Activated CD8-positive, alpha-beta memory T cell treated with anti-CD3 and anti-CD28 coated beads, Interleukin-2, amount 10 ng/mL, durations not matched to agents 7 days and 5 days (primary cell): Measurements from ENCODE around the gene CHD6. TPM values are rescaled to one million over a fixed set of nuclear protein-coding genes. Genes with fewer than 3 reads are reported as not detected.

Experiments used
- ATAC-seq: fragments of 150-1000 bp; cut with Tn5 transposase; one replicate; pipeline ENCODE4 v1.10.0; 2021; ENCODE audit warnings: moderate library complexity
- CTCF ChIA-PET: fragments of 350-600 bp; sonication (Branson Sonifier 250); formaldehyde crosslinking; loops from one replicate; lab custom pipeline; 2021; ENCODE audit warnings: antibody characterized with exemption; lab: Charles Lee
- DNase-seq: peaks from one replicate; pipeline ENCODE4 v3.0.0-alpha.2; 2020
- H3K27ac Mint-ChIP-seq: one replicate; pipeline ENCODE4 v1.8.0; 2021; ENCODE audit warnings: mild to moderate bottlenecking, mixed read lengths
- H3K27me3 Mint-ChIP-seq: one replicate; pipeline ENCODE4 v1.8.0; 2021; ENCODE audit warnings: mixed read lengths
- H3K36me3 Mint-ChIP-seq: one replicate; pipeline ENCODE4 v1.8.0; 2021; ENCODE audit warnings: mild to moderate bottlenecking, mixed read lengths
- H3K4me1 Mint-ChIP-seq: one replicate; pipeline ENCODE4 v1.8.0; 2021; ENCODE audit warnings: mixed read lengths
- H3K4me3 Mint-ChIP-seq: one replicate; pipeline ENCODE4 v1.8.0; 2021; ENCODE audit warnings: mild to moderate bottlenecking, moderate library complexity, mixed read lengths
- H3K9me3 Mint-ChIP-seq: one replicate; pipeline ENCODE4 v1.8.0; 2022; ENCODE audit warnings: low read depth, mixed read lengths
- total RNA-seq, 2 experiments: library from RNA; stranded (reverse); gene quantifications; one replicate each; pipeline ENCODE4 v1.2.3, GENCODE V29; 2021

Gene CHD6
- total RNA-seq, 2 experiments from 2014 or later = 32.2 to 33.5 TPM

- Mint-ChIP-seq H3K4me1 (peaks cover 18% of the 10 kb centered on the region), H3K36me3 (peaks cover 25% of the 10 kb centered on the region), H3K9me3 (no peaks in the 10 kb centered on the region), H3K4me3 (no peak overlapping the region), H3K27ac (no peak overlapping the region), H3K27me3 (no peaks in the 10 kb centered on the region)
- CTCF ChIA-PET = no interaction called here
- ATAC-seq (no peak), DNase-seq (no peak)
Measured at GRCh38 chr20:41440882-41441281, 177.3 kb downstream of the CHD6 start.

- no peak overlapping the region for H3K27ac Mint-ChIP-seq
- H3K4me3 Mint-ChIP-seq = no peak overlapping the region
- ATAC-seq (no peak), DNase-seq (no peak)
- H3K9me3 Mint-ChIP-seq = no peaks in the 10 kb centered on the region
- H3K27me3 Mint-ChIP-seq = no peaks in the 10 kb centered on the region
- peaks cover 26% of the 10 kb centered on the region for H3K4me1 Mint-ChIP-seq
- H3K36me3 Mint-ChIP-seq = peaks cover 48% of the 10 kb centered on the region
- CTCF ChIA-PET = no interaction called here
Measured at GRCh38 chr20:41437836-41438235, 180.3 kb downstream of the CHD6 start.

DNA sequence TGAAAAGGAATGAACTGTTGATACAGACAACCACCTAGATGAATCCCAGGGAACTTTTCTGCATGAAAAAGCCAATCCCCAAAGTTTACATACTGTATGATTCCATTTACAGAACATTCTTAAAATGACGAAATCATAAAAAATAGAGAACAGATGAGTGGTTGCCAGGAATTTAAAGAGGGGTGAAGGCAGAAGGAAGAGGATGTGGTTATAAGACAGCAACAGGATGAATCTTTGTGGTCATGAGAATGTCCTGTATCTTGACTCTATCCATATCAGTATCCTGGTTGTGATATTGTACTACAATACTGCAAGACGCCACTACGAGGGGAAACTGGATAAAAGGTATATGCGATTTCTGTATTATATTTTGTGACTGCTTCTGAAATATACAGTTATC, 181.5 kb downstream of the CHD6 start:
- no peak for DNase-seq
- Mint-ChIP-seq H3K27me3 (no peaks in the 10 kb centered on the region), H3K4me3 (no peak overlapping the region), H3K27ac (peak overlapping the region; percentile 66), H3K4me1 (peaks cover 32% of the 10 kb centered on the region), H3K36me3 (peaks cover 52% of the 10 kb centered on the region), H3K9me3 (no peaks in the 10 kb centered on the region)
- ATAC-seq = peak; percentile 55
- CTCF ChIA-PET = no interaction called here

DNA sequence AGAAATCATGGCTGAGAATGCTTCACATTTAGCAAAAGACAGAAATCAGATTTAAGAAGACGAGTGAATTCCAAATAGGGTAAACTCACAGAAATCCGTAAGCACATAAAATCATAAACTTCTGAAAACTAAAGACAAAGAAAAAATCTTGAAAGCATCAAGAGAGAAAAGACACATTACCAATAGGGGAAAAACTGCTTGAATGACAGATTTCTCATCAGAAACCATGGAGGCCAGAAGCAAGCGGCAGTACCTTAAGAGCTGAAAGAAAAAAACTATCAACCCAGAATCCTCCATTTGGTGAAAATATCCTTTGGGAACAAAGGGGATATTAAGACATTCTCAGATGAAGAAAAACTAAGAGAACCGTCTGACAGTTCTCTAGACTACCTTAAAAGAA, 185.0 kb downstream of the CHD6 start:
- ATAC-seq (no peak), DNase-seq (no peak)
- CTCF ChIA-PET = no interaction called here
- H3K9me3 Mint-ChIP-seq = no peaks in the 10 kb centered on the region
- H3K36me3 Mint-ChIP-seq = peaks cover 50% of the 10 kb centered on the region
- no peak overlapping the region for H3K4me3 Mint-ChIP-seq
- no peaks in the 10 kb centered on the region for H3K27me3 Mint-ChIP-seq
- peak overlapping the region; percentile 58 for H3K27ac Mint-ChIP-seq
- H3K4me1 Mint-ChIP-seq = peaks cover 38% of the 10 kb centered on the region

- H3K4me1 Mint-ChIP-seq = peaks cover 42% of the 10 kb centered on the region
- peaks cover 52% of the 10 kb centered on the region for H3K36me3 Mint-ChIP-seq
- H3K27ac Mint-ChIP-seq = peak overlapping the region; percentile 58
- H3K9me3 Mint-ChIP-seq = no peaks in the 10 kb centered on the region
- H3K4me3 Mint-ChIP-seq = no peak overlapping the region
- H3K27me3 Mint-ChIP-seq = no peaks in the 10 kb centered on the region
- CTCF ChIA-PET = interaction anchor here (0.7 kb wide), 1 partner anchor 130 kb away, joined by 3 read pairs; no protein-coding TSS in a partner anchor
- no peak for DNase-seq
- peak; percentile 30 for ATAC-seq
Measured at GRCh38 chr20:41432746-41433145, 185.4 kb downstream of the CHD6 start.

- Mint-ChIP-seq H3K9me3 (no peaks in the 10 kb centered on the region), H3K4me3 (no peak overlapping the region), H3K27ac (peak overlapping the region; percentile 10), H3K36me3 (peaks cover 35% of the 10 kb centered on the region), H3K4me1 (peaks cover 24% of the 10 kb centered on the region), H3K27me3 (no peaks in the 10 kb centered on the region)
- peak; percentile 39 for ATAC-seq
- no peak for DNase-seq
- CTCF ChIA-PET = interaction anchor here (0.7 to 1.4 kb wide), 2 partner anchors 16 to 167 kb away, joined by 3 read pairs; no protein-coding TSS in a partner anchor
Measured at GRCh38 chr20:41428285-41428684, 189.9 kb downstream of the CHD6 start.

DNA sequence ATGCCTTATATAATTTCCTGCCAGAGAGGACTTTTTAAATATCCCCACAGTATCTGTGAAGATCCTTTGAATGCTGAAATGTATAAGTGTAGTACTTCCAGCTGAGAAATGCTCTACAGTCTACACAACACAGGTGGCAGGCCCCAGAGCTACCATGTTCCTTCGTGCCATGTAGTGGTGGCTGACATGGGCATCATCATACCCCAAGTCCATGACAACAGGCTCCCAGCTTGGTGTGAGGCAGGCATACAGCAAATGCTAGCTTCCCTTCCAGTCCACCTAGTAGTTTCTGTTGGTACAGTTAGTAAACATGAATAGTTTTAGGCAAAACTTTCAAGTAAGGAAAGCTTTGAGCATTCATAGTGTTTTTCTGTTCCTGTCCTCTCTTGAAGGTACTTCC, 190.3 kb downstream of the CHD6 start:
- ATAC-seq = no peak
- peaks cover 33% of the 10 kb centered on the region for H3K36me3 Mint-ChIP-seq
- CTCF ChIA-PET = interaction anchor here (0.7 to 1.4 kb wide), 2 partner anchors 15 to 166 kb away, joined by 3 read pairs; no protein-coding TSS in a partner anchor

DNA sequence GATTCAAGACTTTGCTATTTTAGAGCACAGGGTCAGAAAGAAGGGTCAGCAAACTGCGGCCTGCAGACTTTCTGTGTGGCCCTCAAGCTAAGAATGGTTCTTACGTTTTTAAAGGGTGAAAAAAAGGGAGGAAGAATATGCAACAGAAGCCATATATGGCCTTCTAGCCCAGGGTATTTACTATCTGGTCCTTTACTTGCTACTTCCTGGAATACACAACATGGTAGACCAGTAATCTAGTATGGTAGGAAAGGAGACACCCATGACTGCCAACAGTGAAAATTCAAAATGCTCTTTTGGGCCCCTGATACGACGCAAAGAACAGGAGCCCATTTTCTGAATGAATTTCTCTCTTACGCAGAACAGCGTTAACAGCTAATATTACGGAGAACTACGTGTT, 191.2 kb downstream of the CHD6 start:
- Mint-ChIP-seq H3K4me1 (peaks cover 15% of the 10 kb centered on the region), H3K27ac (no peak overlapping the region), H3K27me3 (no peaks in the 10 kb centered on the region), H3K9me3 (no peaks in the 10 kb centered on the region), H3K36me3 (peaks cover 36% of the 10 kb centered on the region), H3K4me3 (no peak overlapping the region)
- ATAC-seq = no peak
- no peak for DNase-seq
- CTCF ChIA-PET = interaction anchor here (1.4 kb wide), 1 partner anchor 14 kb away, joined by 3 read pairs; no protein-coding TSS in a partner anchor

More for the DNA sequence above, 190.3 kb downstream of the CHD6 start:
- no peak for DNase-seq
- H3K4me1 Mint-ChIP-seq = peaks cover 20% of the 10 kb centered on the region
- H3K27me3 Mint-ChIP-seq = no peaks in the 10 kb centered on the region
- no peak overlapping the region for H3K4me3 Mint-ChIP-seq
- H3K27ac Mint-ChIP-seq = peak overlapping the region; percentile 10
- no peaks in the 10 kb centered on the region for H3K9me3 Mint-ChIP-seq

GRCh38 chr20:41426086-41426830, 191.9 kb downstream of the CHD6 start:
- Mint-ChIP-seq H3K27ac (no peak overlapping the region), H3K36me3 (peaks cover 43% of the 10 kb centered on the region), H3K27me3 (no peaks in the 10 kb centered on the region), H3K9me3 (no peaks in the 10 kb centered on the region), H3K4me1 (peaks cover 23% of the 10 kb centered on the region), H3K4me3 (no peak overlapping the region)
- DNase-seq (no peak), ATAC-seq (no peak)
- CTCF ChIA-PET = no interaction called here

DNA sequence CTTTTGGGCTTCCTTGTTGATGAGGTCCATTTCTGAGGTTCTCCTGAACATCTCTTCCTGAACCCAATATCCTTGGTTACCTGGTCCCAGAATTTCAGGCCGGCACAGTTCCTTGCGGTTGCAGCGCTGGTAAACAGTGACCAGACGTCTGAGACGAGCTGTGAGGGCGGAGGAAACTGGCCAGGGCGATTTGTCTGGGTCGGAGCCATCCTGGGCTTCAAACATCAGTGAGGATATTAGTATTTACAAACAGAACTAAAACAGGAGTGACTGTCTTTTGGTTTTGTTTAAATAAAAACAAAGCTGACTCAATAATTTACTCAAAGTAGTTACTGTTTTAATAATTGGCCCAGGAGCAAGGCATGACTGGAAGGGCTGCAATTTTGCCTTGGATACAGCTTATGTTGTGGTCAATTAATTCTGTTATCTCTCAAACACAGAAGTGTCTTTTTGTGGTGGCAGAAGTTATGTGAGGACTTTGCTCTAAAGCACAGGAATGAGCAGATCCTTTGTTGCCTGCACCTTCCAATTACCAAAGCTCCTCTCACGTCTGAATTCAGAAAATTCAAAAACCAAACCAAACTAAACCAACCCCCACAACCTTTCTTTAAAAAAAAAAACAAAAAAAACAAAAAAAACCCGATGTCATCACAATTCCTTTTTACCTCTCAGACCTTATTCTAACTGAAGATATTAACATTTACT, 192.8 kb downstream of the CHD6 start:
- no peak overlapping the region for H3K4me3 Mint-ChIP-seq
- no peaks in the 10 kb centered on the region for H3K27me3 Mint-ChIP-seq
- no peak for DNase-seq
- no peak overlapping the region for H3K27ac Mint-ChIP-seq
- ATAC-seq = no peak
- peaks cover 51% of the 10 kb centered on the region for H3K36me3 Mint-ChIP-seq
- CTCF ChIA-PET = no interaction called here
- peaks cover 29% of the 10 kb centered on the region for H3K4me1 Mint-ChIP-seq
- no peaks in the 10 kb centered on the region for H3K9me3 Mint-ChIP-seq

DNA sequence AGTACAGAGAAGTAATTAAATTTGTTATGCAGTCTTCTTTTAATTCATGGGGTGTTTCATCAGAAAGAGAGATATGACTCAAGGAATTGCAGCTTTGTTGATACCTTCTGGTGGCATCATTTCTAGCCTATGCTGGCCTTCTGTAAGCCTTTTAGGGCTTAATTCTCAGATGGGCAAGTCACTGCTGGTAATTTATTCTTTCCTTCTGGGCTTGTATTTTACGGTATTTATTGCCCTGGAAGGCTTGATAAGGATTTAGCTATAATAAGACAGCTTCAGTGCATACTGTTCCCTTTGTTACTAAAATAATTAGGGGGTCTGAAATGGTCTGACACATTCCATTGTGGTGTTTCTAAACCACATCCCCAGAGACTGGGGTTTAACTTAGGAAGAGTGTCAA, 193.6 kb downstream of the CHD6 start:
- no peak for ATAC-seq
- no peak overlapping the region for H3K4me3 Mint-ChIP-seq

GRCh38 chr20:41424011-41424410, 194.2 kb downstream of the CHD6 start:
- Mint-ChIP-seq H3K4me1 (peaks cover 29% of the 10 kb centered on the region), H3K27ac (no peak overlapping the region), H3K9me3 (no peaks in the 10 kb centered on the region), H3K27me3 (no peaks in the 10 kb centered on the region), H3K4me3 (no peak overlapping the region), H3K36me3 (peaks cover 55% of the 10 kb centered on the region)
- CTCF ChIA-PET = no interaction called here
- no peak for ATAC-seq
- no peak for DNase-seq

More for the DNA sequence above, 193.6 kb downstream of the CHD6 start:
- no peak overlapping the region for H3K27ac Mint-ChIP-seq
- H3K9me3 Mint-ChIP-seq = no peaks in the 10 kb centered on the region
- H3K27me3 Mint-ChIP-seq = no peaks in the 10 kb centered on the region
- H3K4me1 Mint-ChIP-seq = peaks cover 29% of the 10 kb centered on the region
- peaks cover 55% of the 10 kb centered on the region for H3K36me3 Mint-ChIP-seq
- no peak for DNase-seq
- CTCF ChIA-PET = no interaction called here

DNA sequence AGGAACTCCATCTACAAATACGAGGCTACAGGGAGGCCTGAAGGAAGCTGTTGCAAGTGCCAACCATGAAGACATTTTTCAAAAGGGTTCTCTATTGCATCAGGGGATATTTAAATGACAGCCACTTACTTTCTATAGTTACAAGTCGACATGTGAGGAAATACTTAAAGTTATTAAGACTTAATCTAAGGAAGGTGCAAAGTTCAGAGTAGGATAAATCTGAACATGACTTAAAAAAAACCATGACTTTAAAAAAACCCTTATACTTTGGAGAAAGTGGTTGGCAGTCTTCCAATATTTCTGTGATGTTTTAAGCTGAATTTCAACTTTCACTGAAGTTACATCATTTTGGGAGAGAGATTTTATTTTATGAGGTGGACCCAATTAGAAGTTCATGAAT, 195.2 kb downstream of the CHD6 start:
- H3K9me3 Mint-ChIP-seq = no peaks in the 10 kb centered on the region
- no peaks in the 10 kb centered on the region for H3K27me3 Mint-ChIP-seq
- CTCF ChIA-PET = interaction anchor here (1.3 kb wide), 1 partner anchor 12 kb away, joined by 3 read pairs; no protein-coding TSS in a partner anchor
- no peak overlapping the region for H3K27ac Mint-ChIP-seq
- no peak for DNase-seq
- H3K4me1 Mint-ChIP-seq = peaks cover 21% of the 10 kb centered on the region
- no peak for ATAC-seq
- H3K4me3 Mint-ChIP-seq = no peak overlapping the region
- H3K36me3 Mint-ChIP-seq = peaks cover 53% of the 10 kb centered on the region
